ENCODE measurements around the gene SECISBP2L.

- TF ChIP-seq, protein P1, sequence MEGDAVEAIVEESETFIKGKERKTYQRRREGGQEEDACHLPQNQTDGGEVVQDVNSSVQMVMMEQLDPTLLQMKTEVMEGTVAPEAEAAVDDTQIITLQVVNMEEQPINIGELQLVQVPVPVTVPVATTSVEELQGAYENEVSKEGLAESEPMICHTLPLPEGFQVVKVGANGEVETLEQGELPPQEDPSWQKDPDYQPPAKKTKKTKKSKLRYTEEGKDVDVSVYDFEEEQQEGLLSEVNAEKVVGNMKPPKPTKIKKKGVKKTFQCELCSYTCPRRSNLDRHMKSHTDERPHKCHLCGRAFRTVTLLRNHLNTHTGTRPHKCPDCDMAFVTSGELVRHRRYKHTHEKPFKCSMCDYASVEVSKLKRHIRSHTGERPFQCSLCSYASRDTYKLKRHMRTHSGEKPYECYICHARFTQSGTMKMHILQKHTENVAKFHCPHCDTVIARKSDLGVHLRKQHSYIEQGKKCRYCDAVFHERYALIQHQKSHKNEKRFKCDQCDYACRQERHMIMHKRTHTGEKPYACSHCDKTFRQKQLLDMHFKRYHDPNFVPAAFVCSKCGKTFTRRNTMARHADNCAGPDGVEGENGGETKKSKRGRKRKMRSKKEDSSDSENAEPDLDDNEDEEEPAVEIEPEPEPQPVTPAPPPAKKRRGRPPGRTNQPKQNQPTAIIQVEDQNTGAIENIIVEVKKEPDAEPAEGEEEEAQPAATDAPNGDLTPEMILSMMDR (conservative IDR thresholded peaks at IDR 0.05; ENCODE audit: low read depth, low read length), result no peak
- no peak for TF ChIP-seq EZH2 (IDR thresholded peaks at IDR 0.05; ENCODE audit: borderline replicate concordance, low read depth, low read length, poor library complexity, severe bottlenecking)
Observed at GRCh38 chr15:48955967-48956366, 90.3 kb downstream of the SECISBP2L start.

Measured in A673 (cell line).